Stimulated activated CD4-positive, alpha-beta T cell treated with anti-CD3 and anti-CD28 coated beads, Interleukin-4, amount 100 ng/mL, for 1 hour (primary cell): Measurements from ENCODE around the gene SLIT2.

ENCODE experiments used
- DNase-seq: peaks from one replicate; pipeline ENCODE4 v3.0.0-alpha.2; 2020

SLIT2 gene

DNA sequence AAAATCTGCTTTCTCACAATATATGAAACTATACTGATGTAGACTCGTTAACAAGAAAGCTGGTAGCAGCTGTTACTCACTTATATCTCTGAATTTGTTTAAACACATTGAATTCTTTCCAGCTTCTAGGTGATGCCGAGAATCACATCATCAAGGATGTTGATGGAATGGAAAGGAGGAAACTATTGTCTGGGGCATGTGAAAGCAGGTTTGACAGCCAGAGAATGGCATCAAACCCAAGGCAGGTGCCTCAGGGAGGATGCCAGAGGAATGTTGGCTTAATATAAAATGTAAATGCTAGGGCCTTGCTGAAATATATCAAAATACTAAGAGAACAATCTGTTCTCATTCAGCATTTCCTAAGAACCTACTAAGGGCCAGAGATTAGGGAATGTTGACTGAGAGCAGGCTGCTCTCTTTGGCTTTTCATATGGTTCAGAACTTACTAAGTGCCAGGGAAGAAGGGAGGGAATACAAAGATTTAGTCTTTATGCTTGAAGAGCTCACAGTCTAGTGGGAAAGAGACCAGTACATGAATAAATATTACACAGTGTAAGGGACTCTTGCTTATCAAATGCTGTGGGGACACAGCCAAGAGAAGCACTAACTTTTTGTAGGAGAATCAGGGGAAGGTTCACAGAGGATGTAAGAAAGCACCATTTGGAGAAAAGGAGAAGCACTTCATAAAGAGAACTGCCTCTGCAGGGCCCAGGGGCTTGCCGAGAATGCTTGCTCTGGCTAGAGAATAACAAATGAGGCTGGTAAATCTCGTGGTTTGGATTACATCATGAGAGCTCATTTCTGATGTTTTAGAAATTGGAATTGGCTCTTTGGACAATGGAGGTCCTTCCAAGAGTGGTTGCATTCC lies 14.7 kb downstream of the SLIT2 start:
- DNase-seq, result no peak

DNA sequence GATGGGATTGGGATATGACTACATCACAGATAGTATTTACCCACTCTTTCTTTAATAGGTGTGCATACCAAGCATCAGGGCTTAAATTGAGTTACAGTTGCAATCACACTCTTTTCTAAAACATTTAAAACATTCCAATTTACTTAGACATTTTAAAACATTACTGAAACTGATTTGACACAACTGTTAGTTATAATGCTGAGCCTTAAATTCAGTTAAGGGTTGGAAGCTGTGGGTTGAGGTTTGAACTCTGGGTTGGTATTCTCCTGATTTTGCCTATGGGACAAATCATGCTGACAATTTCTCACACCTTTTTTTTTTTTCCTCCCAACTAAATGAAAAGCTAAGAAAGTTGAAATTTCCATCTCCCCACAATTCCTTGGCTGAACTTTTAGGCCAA lies 16.3 kb downstream of the SLIT2 start:
- no peak for DNase-seq

DNA sequence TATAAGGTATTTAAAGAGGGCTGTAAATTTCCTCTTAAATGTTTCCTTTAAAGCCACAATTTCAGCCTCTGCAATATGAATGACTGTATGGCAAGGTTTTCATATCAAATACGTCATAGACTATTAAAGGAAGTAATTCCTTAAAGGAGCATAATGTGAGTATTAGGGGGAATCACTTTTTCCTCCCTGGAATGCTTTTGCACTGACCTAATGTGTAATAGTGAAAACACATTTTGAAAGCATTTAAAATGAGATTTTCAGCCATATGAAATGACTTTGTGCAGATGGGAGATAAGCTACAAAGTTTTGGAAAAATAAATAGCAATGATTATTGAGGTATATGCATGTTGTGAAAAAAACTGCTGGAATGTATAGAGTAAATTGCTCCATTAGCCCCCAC lies 17.6 kb downstream of the SLIT2 start:
- DNase-seq, result no peak

DNA sequence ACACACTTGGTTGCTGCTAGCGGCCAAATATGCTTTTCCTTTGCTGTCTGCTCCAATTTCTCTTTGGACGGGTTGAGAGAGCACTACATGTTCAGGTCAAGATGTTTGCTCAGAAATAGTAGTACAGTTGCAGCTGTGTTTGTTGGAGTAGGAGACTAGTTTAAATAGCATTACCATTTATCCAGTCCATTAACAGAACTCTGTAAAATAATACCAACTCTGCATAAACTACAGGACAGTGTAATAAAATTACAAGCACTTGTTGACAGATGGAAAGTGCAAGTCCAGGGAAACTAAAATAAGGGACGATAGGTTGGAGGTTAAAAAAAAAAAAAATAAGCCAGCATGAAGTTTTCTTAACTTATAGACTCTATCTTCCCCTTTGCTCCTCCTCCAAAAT lies 20.2 kb downstream of the SLIT2 start:
- no peak for DNase-seq

DNA sequence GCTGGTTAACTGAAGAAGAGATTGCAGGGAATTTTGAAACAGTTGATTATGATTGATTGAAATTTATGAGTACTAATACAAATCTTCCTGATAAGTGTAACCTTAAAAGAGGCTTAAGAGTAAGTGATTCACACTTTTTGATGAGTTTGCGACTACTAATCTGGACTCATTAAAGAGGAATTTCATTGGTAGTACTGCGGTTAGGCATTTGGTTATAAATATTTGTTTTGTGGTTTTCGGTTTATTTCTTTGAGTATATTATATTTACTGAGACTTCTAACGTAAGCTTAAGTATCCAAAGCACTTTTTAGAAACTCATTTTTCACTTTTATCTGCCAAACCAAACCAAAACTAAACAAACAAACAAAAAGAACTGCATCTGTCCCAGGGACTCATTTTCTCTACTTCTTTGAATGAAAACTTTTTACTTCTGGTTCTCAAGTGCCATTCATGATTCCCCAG lies 20.7 kb downstream of the SLIT2 start:
- DNase-seq, result no peak

DNA sequence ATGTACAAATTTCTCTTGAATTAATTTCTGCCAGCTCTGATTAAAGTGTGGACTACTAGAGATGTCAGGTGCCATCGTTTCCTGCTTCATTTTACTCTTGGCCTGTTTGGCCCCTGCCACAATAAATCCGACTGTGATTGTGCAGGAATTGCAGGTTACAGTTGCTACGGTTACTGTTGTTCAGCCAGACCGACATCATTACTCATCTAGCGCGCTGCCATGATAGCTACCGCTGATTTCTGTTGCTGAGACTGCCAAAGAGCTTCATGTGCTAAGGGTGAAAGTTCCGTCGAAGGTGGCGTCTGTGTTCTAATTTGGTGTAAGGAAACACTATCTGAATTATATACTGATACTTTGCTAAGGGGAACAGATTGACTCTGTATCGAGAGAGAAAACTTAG lies 22.1 kb downstream of the SLIT2 start:
- no peak for DNase-seq

DNA sequence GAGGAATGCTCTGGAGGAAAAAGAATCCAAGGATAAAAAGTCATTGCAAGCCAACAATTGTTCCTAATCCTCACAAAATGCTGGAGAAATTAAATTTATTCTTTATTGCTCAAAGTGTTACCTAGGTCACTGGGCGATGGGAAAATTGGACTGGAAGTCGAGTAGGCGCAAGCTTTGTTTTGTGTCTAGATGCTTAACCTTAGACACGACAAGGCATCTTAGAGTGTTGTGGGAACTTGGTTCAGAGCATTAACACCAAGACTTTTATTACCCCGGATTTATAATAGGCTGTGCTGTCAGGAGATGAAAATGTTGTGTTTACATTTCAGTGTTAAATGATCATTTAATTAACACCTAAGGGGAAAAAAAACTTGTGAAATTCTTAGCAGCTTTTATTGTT lies 25.1 kb downstream of the SLIT2 start:
- no peak for DNase-seq

DNA sequence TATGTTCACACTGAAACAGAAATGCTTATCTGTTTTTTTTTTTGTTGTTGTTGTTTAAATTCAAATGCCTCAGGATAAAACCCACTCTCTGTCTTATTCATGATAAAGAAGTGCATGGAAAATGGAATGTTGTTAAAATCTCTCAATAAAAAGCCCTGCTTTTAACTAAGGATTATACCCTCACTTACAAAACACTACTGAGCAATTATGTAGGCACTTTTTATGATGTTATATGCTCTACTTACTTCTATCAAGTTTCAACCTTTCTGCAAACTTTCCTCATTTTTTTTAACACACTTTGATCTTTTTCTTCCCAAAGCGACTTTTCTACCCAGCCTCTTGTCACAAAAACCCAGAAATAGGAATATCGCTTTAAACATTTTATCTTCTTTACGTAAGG lies 26.5 kb downstream of the SLIT2 start:
- no peak for DNase-seq

DNA sequence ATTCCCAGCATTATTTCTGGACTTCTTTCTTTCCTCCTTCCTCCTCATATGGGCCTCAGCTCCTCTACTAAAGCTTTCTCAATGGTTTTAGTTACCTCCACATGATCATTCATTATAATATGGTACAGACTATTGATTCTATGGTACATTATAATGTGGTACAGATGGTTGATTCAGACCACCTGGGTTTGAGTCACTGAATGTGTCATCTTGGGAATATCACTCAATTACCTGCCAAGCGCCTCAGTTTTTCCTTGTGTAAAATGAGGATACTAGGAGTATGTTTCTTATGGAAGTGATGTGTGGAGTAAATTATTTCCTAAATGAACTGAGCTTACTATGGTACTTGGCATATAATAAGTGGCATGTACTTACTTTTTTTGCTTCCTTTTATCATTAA lies 27.7 kb downstream of the SLIT2 start:
- DNase-seq, result no peak

DNA sequence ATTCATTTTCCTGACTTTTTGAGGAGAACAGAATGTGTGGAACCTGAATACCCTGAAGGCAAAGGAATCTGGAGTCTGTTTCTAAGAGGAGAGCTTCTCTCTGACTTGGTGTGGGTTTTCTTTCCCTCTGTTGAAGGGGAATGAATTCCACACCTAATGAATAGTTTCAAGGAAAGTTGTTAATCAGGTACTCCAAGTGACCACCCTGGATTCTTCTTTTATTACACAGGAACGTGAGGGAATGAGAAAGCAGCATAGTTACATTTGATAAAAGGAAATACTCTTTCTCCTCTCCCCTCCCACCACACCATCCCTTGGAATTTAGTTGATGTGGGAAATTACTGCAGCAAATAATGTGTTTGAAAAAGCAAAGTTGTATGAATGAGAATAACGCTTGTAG lies 29.7 kb downstream of the SLIT2 start:
- DNase-seq, result no peak

DNA sequence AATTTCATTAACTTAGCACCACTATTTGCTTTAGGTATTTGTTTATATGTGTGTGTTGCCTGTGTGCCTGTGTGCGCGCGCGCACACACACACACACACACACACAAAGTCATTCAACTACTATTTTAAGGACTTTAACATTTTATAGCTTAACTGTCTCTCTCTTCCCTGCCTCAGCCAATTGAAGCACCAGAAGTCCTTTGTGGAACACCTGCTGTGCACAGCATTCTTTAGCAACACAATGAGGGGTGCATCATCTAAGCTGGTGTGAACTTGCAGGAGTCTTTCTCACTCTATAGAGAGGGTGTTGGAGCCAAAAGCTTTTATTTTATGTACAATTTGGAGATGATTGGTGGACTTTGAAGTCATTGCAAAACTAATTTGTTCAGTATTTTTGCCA lies 31.3 kb downstream of the SLIT2 start:
- DNase-seq, result no peak

DNA sequence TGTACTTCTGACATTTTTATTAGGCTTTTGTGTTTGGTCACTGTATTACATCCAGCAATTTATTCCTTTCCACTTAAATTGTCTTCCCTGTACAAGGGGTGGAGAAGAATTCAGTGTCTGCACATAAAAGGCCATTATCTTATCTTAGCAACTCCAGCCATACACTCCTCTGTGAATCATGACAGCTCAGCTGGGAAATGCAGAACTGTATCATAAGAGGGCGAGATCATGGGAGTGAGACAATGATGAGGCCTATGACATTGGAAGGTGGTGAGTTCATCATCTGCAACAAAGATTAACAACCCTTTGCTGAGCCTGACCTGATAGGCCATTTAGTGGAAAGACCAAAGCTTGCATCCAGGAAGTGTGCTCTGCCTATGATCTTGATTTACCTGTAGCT lies 33.3 kb downstream of the SLIT2 start:
- no peak for DNase-seq

DNA sequence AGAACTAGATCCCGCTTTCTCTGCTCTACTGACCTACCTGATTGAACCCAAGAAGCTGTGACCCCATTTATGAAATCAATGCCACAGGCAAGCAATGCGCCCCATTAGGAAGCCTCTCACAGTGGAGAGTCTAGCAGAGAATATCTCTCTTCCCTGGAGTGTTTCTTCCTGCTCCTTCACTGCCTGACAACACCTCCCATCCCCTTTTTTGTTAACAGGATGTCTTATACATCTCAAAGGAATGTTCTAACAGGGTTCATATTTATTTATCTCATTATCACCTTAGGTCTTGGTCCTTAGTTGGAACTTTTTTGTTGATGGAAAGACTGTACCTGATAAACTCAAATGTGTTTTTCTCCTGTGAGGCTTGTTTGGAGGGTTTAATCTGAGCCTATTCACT lies 35.5 kb downstream of the SLIT2 start:
- no peak for DNase-seq

DNA sequence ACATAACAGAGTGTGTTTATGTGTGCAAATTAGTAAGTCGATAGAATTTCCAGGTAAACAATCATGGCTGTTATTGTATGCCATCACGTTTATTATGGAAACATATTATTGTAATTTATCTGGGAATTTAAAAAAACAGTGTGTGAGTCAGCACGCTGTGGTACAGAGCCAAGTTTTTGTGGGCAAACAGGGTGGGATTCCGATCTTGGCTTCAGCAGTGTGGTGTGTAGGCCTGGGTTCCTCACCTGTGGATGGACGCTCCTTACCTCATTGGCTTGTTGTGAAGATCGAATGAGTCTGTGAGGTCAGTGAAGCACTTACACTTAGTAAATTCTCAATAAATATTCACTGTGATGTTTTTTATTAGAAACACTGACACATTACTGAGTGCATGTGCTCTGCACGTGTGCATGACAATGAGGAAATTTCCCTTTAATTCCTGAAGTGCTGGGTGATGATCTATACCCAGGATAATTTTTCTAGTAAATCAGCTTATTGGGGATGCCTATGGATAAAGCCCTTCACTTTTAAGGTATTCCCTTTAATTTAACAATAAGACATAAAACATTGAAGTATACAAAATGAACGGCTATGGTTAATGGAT lies 36.4 kb downstream of the SLIT2 start:
- no peak for DNase-seq

DNA sequence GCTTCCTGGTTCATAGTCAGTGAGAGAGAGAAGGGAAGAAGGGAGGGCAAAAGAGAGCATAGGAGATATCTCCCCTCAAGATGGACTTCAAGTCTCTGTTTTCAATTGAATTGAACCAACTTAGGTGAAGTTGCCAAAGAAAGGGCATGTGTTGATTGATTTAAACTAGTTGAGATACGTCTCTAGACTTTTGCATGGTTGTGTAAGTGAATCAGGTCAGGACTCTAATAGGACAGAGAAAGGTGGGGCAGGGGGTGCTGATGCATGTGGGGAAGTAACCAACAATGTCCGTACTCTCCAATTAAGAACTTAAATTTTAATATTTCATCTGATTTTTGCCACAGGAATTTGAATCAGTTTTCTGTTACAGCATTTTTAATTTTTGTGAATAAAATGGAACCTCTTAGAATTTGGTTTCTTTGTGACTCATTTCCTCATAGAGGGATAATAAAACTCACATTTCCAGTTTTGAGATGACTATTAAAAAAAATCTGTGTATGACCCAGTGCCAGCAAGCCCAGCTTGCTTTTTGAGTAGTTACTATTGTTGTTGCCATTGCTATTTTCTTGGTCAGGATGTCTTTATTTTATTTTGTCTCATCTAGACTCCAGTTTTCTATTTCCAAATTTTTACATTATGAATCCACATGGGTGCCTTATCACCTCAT lies 37.3 kb downstream of the SLIT2 start:
- no peak for DNase-seq

DNA sequence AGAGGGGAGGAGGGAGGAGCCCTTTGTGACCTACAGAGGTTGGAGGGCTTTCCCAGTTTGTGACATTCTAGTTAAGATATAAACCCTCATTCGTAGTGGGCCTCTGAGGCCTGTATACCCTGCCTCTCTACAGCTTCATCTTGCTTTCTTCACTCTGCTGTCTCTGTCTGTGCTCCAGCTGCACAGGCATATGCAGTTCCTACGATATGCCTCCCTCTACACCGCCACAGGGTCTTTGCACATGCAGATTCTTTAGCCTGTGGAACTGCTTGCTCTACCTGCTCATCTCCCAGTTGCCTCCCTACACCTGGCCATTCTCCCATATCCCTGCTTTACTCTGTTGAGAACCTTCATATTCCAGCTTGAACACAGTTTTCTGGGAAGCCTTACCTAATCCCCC lies 38.1 kb downstream of the SLIT2 start:
- DNase-seq, result no peak

DNA sequence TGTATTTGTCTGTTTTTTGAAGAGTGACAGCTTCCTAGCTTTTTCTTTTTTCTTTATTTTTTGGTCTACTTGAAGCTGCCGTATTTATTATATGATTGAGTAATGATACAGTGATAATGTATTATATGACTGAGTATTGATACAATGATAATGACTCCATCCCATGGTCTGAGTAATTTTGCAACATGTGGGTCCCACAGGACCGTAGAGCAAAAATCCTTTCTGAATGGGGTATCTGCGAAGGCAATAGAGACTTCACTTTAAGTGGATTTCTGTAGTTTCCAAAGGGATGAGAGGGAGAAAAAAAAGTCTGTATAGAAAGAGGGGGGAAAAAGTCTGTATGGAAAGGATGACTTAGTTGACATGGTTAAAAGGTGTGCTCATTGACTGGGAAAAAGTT lies 41.0 kb downstream of the SLIT2 start:
- no peak for DNase-seq

DNA sequence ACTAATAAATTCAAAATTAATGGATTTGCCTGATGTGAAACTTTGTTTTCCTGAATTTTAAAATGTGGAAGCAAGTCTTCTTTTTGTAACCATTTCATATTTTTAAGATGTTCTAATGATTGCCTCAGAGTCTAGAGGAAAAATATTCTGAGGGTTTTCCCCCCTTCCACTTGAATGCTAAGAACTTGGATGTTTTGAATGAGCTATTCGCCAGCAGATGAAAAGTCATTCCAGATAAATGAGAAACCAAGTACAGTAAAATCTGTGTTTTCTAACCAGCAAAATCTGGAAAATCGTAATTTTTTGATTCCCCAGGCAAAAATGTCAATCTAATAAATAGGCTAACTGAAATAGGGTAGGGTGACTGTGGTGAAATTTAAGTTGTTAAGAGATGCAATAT lies 45.6 kb downstream of the SLIT2 start:
- no peak for DNase-seq

DNA sequence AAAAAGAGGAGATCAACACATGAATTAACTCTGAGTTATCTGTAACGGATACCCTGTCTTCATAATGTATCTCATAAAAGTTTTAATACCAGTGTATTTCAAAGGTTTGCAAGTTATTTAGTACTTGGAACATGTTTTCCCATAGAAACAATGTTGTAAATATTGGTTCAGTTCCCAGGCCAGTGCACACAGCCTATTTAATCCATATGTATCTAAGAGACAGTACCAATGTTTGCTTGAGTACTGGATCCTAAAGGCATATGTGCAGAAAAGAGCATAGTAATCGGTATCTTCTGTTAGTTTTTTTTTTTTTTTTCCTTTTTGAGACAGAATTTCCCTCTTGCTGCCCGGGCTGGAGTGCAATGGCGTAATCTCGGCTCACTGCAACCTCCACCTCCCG lies 46.1 kb downstream of the SLIT2 start:
- DNase-seq, result no peak

DNA sequence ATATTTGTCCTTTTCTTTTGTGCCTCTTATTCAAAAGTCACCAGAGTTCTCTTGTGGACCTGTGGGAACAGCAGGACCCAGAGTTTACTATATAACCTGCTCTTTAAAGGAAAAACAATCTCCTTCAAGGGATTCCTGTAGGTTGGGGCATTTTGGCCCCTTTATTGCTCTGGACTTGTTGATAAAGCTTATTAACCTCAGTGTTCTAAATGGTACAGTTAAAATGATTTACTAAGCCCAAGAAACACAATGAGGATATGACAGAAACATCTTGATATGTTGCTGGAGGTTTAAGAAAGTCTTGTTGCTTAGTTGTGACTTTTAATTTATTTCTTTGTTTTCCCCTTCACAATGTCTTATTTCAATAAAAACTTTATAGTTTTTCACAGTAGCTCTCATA lies 46.8 kb downstream of the SLIT2 start:
- DNase-seq, result no peak

DNA sequence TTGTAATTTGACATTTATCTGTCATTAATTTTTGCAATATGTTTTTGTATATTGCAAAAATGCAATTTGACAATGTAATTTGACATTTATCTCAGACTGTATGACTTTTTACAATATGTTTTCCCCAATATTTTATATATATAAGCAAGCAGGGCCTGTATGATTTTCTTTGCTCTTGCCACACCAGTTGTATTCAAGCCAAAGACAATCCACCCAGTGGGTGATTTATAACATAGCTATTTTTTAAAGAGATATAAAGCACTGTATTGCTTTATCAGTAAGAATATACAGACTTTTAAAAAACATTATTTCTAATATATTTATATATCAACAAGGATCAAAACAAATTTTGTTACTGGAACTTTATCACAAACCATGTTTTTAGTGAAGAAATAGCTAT lies 47.3 kb downstream of the SLIT2 start:
- DNase-seq, result no peak

DNA sequence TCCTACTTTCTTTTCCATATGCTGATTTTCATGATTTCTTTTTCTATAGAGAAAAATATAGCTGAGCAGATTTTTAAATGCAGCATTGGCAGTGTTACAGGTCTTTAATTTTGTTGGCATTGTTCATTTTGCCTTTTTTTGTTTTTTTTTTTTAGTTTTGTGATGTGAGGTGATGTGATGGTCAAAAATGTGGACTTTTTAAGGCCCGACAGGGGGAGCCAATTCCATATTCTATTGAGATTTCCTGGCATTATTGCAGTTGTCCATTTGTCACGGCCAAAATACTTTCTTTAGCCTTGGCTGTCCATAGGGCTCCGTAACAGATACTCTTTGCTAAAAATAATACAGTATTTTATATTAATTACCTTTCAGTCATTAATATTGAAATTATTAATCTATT lies 47.8 kb downstream of the SLIT2 start:
- DNase-seq, result no peak

DNA sequence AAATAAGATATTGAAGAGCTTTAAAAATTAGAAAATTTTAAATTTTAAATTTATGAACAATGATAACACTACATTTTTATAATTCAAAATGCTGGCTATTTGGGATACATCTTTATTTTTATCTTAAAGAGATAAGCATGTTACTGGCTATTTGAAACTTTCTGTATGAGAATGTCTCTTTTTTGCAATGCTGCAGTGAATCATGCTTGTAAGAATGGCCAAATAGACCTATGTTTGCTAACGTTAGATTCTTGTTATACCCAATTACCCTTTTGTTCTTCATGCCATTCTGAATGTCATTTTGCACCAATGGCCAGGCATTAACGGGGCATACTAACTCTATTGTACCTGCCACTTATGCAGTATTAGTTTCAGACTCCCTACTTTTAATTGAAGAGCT lies 49.5 kb downstream of the SLIT2 start:
- DNase-seq, result no peak
